Osteocyte (in vitro differentiated cells): ENCODE results near the gene KDM1B. TPM values are rescaled to one million over a fixed set of nuclear protein-coding genes. Genes with fewer than 3 reads are reported as not detected.

Experiments
- DNase-seq: peaks from one replicate; pipeline ENCODE4 v3.0.0; 2021; ENCODE audit warnings: mixed read lengths; ENCODE audit not compliant: unreplicated experiment; ENCODE audit errors: extremely low spot score
- H3K27ac Mint-ChIP-seq: one replicate; pipeline ENCODE4 v1.8.0; 2021; ENCODE audit warnings: mild to moderate bottlenecking, mixed read lengths; ENCODE audit not compliant: unreplicated experiment
- H3K27me3 Mint-ChIP-seq: one replicate; pipeline ENCODE4 v1.8.0; 2021; ENCODE audit warnings: mixed read lengths; ENCODE audit not compliant: unreplicated experiment
- H3K36me3 Mint-ChIP-seq: one replicate; pipeline ENCODE4 v1.8.0; 2021; ENCODE audit warnings: mixed read lengths; ENCODE audit not compliant: unreplicated experiment
- H3K4me1 Mint-ChIP-seq: one replicate; pipeline ENCODE4 v1.8.0; 2021; ENCODE audit warnings: mixed read lengths; ENCODE audit not compliant: unreplicated experiment
- H3K4me3 Mint-ChIP-seq: one replicate; pipeline ENCODE4 v1.8.0; 2021; ENCODE audit warnings: mild to moderate bottlenecking, moderate library complexity, mixed read lengths; ENCODE audit not compliant: unreplicated experiment
- H3K9me3 Mint-ChIP-seq: one replicate; pipeline ENCODE4 v1.8.0; 2021; ENCODE audit warnings: mixed read lengths; ENCODE audit not compliant: unreplicated experiment
- total RNA-seq: library from RNA; stranded (reverse); gene quantifications from 2 replicates; pipeline ENCODE4 v1.2.1, GENCODE V29; 2021
- TF ChIP-seq, protein P1 (sequence below): fragments of 200-600 bp; sonication (generic); IDR thresholded peaks from 2 replicates; pipeline ENCODE4 v1.5.0; 2021; ENCODE audit warnings: antibody characterized with exemption, mild to moderate bottlenecking, moderate library complexity

KDM1B gene
- total RNA-seq, 1 donor from 2014 or later: 12.1 TPM

DNA sequence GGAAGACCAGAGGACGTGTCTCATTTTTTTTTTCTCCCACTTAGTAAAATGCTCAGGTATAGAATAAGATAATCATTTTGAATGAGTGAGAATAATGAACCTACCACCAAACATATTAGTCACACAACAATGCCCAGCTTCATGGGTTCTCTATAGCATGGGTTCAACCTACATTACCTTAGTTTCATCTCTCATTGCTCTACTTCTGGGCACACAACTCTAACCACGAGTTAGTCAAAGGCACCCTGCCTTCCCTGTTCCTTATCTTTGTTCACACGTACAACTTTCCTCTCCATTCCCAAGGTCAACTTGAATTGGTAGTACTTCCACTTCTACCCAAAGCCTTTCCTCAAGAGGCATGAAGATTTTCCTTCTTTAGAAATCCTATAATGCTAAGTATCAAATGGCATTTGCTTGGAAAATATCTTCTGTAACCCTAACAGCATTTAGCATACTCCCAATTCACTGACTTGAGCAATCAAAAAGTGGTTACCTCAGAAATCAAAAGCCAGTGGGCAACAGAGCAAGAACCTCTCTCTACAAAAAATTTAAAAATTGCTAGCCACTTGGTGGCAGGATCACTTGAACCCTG lies 88.2 kb downstream of the KDM1B start:
- Mint-ChIP-seq H3K9me3 (no peaks in the 10 kb centered on the region), H3K4me1 (peaks cover 6% of the 10 kb centered on the region), H3K27ac (no peak overlapping the region), H3K27me3 (no peaks in the 10 kb centered on the region), H3K36me3 (peaks cover 41% of the 10 kb centered on the region), H3K4me3 (no peak overlapping the region)
- no peak for DNase-seq
- TF ChIP-seq, protein P1, sequence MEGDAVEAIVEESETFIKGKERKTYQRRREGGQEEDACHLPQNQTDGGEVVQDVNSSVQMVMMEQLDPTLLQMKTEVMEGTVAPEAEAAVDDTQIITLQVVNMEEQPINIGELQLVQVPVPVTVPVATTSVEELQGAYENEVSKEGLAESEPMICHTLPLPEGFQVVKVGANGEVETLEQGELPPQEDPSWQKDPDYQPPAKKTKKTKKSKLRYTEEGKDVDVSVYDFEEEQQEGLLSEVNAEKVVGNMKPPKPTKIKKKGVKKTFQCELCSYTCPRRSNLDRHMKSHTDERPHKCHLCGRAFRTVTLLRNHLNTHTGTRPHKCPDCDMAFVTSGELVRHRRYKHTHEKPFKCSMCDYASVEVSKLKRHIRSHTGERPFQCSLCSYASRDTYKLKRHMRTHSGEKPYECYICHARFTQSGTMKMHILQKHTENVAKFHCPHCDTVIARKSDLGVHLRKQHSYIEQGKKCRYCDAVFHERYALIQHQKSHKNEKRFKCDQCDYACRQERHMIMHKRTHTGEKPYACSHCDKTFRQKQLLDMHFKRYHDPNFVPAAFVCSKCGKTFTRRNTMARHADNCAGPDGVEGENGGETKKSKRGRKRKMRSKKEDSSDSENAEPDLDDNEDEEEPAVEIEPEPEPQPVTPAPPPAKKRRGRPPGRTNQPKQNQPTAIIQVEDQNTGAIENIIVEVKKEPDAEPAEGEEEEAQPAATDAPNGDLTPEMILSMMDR: no peak

DNA sequence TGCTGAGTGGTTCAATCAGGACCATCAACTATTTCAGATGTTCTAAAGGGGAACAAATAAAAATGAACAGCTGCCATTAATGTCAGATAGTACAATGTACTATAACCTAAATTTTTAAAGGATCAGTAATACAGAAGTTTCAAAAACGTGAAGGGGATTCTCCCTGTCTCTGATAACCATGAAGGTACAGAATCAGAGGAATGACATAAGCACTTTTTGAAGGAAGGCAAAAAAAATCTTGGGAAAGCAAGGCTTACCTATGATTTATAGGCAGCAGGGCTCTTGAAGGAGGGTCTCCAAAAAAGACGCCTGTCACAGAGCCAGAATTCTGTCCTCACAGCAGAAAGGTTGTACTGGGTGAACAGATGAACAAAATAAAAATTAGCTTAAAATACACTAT lies 89.0 kb downstream of the KDM1B start:
- Mint-ChIP-seq H3K27me3 (no peaks in the 10 kb centered on the region), H3K4me3 (no peak overlapping the region), H3K36me3 (peaks cover 47% of the 10 kb centered on the region), H3K4me1 (peaks cover 6% of the 10 kb centered on the region), H3K9me3 (no peaks in the 10 kb centered on the region), H3K27ac (no peak overlapping the region)
- no peak for DNase-seq
- TF ChIP-seq, protein P1: no peak

DNA sequence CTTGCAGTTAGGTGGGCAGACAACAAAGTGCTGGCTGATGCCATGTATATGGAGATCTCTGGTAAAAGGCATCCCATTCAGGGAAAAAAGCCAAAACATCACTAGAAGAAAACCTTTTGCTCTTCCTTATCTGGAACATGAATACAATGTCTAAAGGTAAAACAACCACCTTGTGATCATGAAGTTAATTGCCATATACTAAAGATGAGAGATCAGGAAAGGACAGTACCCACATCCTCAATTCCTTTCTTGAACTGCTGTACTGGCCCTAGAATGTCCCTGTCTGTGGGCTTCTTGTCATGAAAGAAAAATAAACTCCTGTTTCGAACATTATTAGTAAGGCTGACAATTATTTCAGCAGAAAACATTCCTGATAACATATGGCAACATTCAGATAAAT lies 89.9 kb downstream of the KDM1B start:
- Mint-ChIP-seq H3K9me3 (no peaks in the 10 kb centered on the region), H3K4me1 (peaks cover 5% of the 10 kb centered on the region), H3K27me3 (no peaks in the 10 kb centered on the region), H3K4me3 (no peak overlapping the region), H3K36me3 (peaks cover 54% of the 10 kb centered on the region), H3K27ac (no peak overlapping the region)
- TF ChIP-seq, protein P1: no peak
- DNase-seq: no peak

DNA sequence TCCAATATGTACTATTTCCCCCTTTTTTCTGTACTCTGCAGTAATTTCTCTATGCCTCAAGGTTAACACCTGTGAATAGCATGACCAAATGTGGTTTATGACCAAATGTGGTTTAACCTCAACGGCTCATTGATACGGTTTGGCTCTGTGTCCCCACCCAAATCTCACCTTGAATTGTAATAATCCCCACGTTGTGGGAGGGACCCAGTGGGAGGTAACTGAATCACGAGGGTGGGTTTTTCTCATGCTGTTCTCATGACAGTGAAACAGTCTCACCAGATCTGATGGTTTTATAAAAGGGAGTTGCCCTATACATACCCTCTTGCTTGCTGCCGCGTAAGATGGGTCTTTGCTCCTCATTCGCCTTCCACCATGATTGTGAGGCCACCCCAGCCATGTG lies 90.4 kb downstream of the KDM1B start:
- Mint-ChIP-seq H3K27me3 (no peaks in the 10 kb centered on the region), H3K27ac (no peak overlapping the region), H3K4me3 (no peak overlapping the region), H3K9me3 (no peaks in the 10 kb centered on the region), H3K4me1 (no peaks in the 10 kb centered on the region), H3K36me3 (peaks cover 54% of the 10 kb centered on the region)
- DNase-seq: no peak
- TF ChIP-seq, protein P1: no peak

DNA sequence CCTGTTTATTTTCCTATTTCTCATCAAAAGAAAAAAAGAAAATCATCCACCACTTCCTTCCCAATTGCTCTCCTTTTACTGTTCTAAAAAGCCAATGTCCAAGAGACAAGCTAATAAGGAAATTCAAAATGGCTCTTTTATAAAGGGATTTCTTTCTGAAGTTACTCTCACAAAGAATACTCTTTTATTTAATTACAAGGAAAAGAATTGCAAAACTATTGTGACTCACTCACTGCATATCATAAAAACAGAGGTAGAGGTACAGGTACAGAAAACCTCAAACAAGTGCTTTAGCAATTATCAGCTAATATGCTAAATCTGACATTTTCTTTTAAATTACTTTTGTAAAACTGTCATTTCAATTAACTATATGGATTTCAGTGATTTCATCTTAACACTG lies 91.0 kb downstream of the KDM1B start:
- Mint-ChIP-seq H3K27ac (no peak overlapping the region), H3K27me3 (no peaks in the 10 kb centered on the region), H3K4me3 (no peak overlapping the region), H3K9me3 (no peaks in the 10 kb centered on the region), H3K4me1 (no peaks in the 10 kb centered on the region), H3K36me3 (peaks cover 54% of the 10 kb centered on the region)
- DNase-seq: no peak
- TF ChIP-seq, protein P1: no peak
